ENCODE results near the gene RAB3B.

DNA sequence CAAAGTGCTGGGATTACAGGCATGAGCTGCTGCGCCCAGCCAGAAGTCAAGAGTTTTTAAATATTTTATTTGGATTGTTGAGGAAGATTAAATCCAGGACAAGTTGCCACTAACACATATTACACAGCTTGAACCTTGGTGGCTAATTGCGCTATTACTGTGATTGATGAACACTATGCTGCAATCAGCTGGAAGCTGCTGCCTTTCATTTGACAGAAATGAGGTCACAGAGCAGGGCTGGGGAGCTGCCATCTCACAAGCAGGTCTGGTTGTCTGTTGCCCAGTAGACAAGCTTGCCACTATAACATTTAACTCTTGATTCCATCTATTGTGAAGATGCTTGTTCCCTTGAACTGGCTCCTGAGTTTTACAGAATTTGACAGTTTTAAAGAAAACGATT lies 74.5 kb downstream of the RAB3B start:
- TF ChIP-seq POLR2AphosphoS5 (IDR thresholded peaks at IDR 0.05; ENCODE audit: borderline replicate concordance, low read depth, low read length), result no peak
- no peak for TF ChIP-seq EZH2 (IDR thresholded peaks at IDR 0.05)

All from SK-N-MC (cell line).